Measurements from ENCODE around the gene CSNK1A1. TPM values are rescaled to one million over a fixed set of nuclear protein-coding genes. Genes with fewer than 3 reads are reported as not detected.
A peak's percentile ranks its signal among the peaks of the same experiment; 100 is the strongest.

CSNK1A1 gene
- total RNA-seq, 1 experiment from 2014 or later: 287 TPM

GRCh38 chr5:149475777-149476176 is 75.5 kb downstream of the CSNK1A1 start:
- ATAC-seq (no peak), DNase-seq (ENCODE audit: low read depth, low spot score) (no peak)
- ChIA-PET CTCF (no interaction called here), POLR2A (no interaction called here)
- TF ChIP-seq POLR2AphosphoS5 (IDR thresholded peaks at IDR 0.05; ENCODE audit: low read depth, low read length): no peak
- TF ChIP-seq, protein P1, sequence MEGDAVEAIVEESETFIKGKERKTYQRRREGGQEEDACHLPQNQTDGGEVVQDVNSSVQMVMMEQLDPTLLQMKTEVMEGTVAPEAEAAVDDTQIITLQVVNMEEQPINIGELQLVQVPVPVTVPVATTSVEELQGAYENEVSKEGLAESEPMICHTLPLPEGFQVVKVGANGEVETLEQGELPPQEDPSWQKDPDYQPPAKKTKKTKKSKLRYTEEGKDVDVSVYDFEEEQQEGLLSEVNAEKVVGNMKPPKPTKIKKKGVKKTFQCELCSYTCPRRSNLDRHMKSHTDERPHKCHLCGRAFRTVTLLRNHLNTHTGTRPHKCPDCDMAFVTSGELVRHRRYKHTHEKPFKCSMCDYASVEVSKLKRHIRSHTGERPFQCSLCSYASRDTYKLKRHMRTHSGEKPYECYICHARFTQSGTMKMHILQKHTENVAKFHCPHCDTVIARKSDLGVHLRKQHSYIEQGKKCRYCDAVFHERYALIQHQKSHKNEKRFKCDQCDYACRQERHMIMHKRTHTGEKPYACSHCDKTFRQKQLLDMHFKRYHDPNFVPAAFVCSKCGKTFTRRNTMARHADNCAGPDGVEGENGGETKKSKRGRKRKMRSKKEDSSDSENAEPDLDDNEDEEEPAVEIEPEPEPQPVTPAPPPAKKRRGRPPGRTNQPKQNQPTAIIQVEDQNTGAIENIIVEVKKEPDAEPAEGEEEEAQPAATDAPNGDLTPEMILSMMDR (IDR thresholded peaks at IDR 0.05): no peak
- TF ChIP-seq, protein P2, sequence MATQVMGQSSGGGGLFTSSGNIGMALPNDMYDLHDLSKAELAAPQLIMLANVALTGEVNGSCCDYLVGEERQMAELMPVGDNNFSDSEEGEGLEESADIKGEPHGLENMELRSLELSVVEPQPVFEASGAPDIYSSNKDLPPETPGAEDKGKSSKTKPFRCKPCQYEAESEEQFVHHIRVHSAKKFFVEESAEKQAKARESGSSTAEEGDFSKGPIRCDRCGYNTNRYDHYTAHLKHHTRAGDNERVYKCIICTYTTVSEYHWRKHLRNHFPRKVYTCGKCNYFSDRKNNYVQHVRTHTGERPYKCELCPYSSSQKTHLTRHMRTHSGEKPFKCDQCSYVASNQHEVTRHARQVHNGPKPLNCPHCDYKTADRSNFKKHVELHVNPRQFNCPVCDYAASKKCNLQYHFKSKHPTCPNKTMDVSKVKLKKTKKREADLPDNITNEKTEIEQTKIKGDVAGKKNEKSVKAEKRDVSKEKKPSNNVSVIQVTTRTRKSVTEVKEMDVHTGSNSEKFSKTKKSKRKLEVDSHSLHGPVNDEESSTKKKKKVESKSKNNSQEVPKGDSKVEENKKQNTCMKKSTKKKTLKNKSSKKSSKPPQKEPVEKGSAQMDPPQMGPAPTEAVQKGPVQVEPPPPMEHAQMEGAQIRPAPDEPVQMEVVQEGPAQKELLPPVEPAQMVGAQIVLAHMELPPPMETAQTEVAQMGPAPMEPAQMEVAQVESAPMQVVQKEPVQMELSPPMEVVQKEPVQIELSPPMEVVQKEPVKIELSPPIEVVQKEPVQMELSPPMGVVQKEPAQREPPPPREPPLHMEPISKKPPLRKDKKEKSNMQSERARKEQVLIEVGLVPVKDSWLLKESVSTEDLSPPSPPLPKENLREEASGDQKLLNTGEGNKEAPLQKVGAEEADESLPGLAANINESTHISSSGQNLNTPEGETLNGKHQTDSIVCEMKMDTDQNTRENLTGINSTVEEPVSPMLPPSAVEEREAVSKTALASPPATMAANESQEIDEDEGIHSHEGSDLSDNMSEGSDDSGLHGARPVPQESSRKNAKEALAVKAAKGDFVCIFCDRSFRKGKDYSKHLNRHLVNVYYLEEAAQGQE (IDR thresholded peaks at IDR 0.05; ENCODE audit: insufficient read depth in 1 of 2, low read depth in 2 of 2, low read length in 1 of 2): no peak
- no peak for TF ChIP-seq TCF7L2 (IDR thresholded peaks at IDR 0.05; ENCODE audit: low read depth, low read length)
- TF ChIP-seq SIN3A (IDR thresholded peaks at IDR 0.05; ENCODE audit: borderline replicate concordance, insufficient read depth, low read depth, low read length): no peak
- in situ Hi-C loops (cut with HindIII; ENCODE audit: low pct_unique_long_range_greater_than_20kb, low sequenced_read_pairs) (no loop called here), intact Hi-C loops (cut with micrococcal nuclease; ENCODE audit: unreplicated experiment) (no loop called here)
- H3K27ac ChIP-seq (ENCODE audit: low read length): peak overlapping the region; percentile 31; the same call in 1 of the 2 replicates
- peaks cover 11% of the 10 kb centered on the region for H3K4me1 ChIP-seq (ENCODE audit: control insufficient read depth, insufficient read depth, low read length)
- H3K9me3 ChIP-seq (ENCODE audit: control insufficient read depth, insufficient read depth, low read depth, low read length): no peaks in the 10 kb centered on the region
- H3K27me3 ChIP-seq (ENCODE audit: control insufficient read depth, insufficient read depth, low read length): no peaks in the 10 kb centered on the region
- BruUV-seq (replicated peaks): no TSS peak
- no peak overlapping the region for H3K4me3 ChIP-seq (ENCODE audit: low read depth in 2 of 2, low read length in 2 of 2)
- H3K36me3 ChIP-seq (ENCODE audit: control insufficient read depth, insufficient read depth, low read length): no peaks in the 10 kb centered on the region

GRCh38 chr5:149474198-149474597 is 77.0 kb downstream of the CSNK1A1 start:
- H3K27ac ChIP-seq (ENCODE audit: low read length): 0 out of 2 replicates have a peak overlapping the region, but pooled peaks have one; percentile 1
- POLR2A ChIA-PET: interaction anchor here (0.6 to 0.7 kb wide), 2 partner anchors 73 to 132 kb away, joined by 3 to 4 read pairs; no protein-coding TSS in a partner anchor
- no peaks in the 10 kb centered on the region for H3K9me3 ChIP-seq (ENCODE audit: control insufficient read depth, insufficient read depth, low read depth, low read length)
- H3K4me3 ChIP-seq (ENCODE audit: low read depth in 2 of 2, low read length in 2 of 2): no peak overlapping the region
- intact Hi-C loops (cut with micrococcal nuclease; ENCODE audit: unreplicated experiment) (no loop called here), in situ Hi-C loops (cut with HindIII; ENCODE audit: low pct_unique_long_range_greater_than_20kb, low sequenced_read_pairs) (no loop called here)
- DNase-seq (ENCODE audit: low read depth, low spot score) (no peak), ATAC-seq (no peak)
- no peaks in the 10 kb centered on the region for H3K36me3 ChIP-seq (ENCODE audit: control insufficient read depth, insufficient read depth, low read length)
- no peaks in the 10 kb centered on the region for H3K27me3 ChIP-seq (ENCODE audit: control insufficient read depth, insufficient read depth, low read length)
- BruUV-seq (replicated peaks): no TSS peak
- no peak for TF ChIP-seq TCF7L2 (IDR thresholded peaks at IDR 0.05; ENCODE audit: low read depth, low read length)
- TF ChIP-seq, protein P2 (IDR thresholded peaks at IDR 0.05; ENCODE audit: insufficient read depth in 1 of 2, low read depth in 2 of 2, low read length in 1 of 2): no peak
- TF ChIP-seq, protein P1 (IDR thresholded peaks at IDR 0.05): no peak
- no peak for TF ChIP-seq SIN3A (IDR thresholded peaks at IDR 0.05; ENCODE audit: borderline replicate concordance, insufficient read depth, low read depth, low read length)
- no peak for TF ChIP-seq POLR2AphosphoS5 (IDR thresholded peaks at IDR 0.05; ENCODE audit: low read depth, low read length)
- CTCF ChIA-PET: no interaction called here
- peaks cover 11% of the 10 kb centered on the region for H3K4me1 ChIP-seq (ENCODE audit: control insufficient read depth, insufficient read depth, low read length)

Data from Panc1 (cell line).